ENCODE data around the gene CS. TPM values are rescaled to one million over a fixed set of nuclear protein-coding genes. Genes with fewer than 3 reads are reported as not detected.
"Not testable (repeated sequence)": the region's sequence is repeated elsewhere in the genome, so short reads cannot be mapped to it uniquely, and the experiment has no call there.

The CS gene
- total RNA-seq, 1 donor from 2014 or later: 212 TPM

GRCh38 chr12:56346675-56347074, 46.5 kb upstream of the CS start:
- TF ChIP-seq CTCF (IDR thresholded peaks at IDR 0.05; ENCODE audit: insufficient read depth, low read depth, low read length): no peak
- no peak for TF ChIP-seq EZH2 (IDR thresholded peaks at IDR 0.05; ENCODE audit: insufficient read depth, low read length)
- H4K20me1 ChIP-seq (ENCODE audit: insufficient read depth, low read length): no peaks in the 10 kb centered on the region
- H3K27ac ChIP-seq (ENCODE audit: low read depth, low read length): no peak overlapping the region
- Mint-ChIP-seq H3K4me1 (ENCODE audit: low read depth, unreplicated experiment) (peaks cover 3% of the 10 kb centered on the region), H3K9me3 (ENCODE audit: unreplicated experiment) (no peaks in the 10 kb centered on the region), H3K27ac (ENCODE audit: unreplicated experiment) (no peak overlapping the region), H3K4me3 (ENCODE audit: unreplicated experiment) (no peak overlapping the region), H3K36me3 (ENCODE audit: low read depth, unreplicated experiment) (peaks cover 47% of the 10 kb centered on the region), H3K27me3 (ENCODE audit: low read depth, unreplicated experiment) (no peaks in the 10 kb centered on the region)
- no peak overlapping the region for H3K4me3 ChIP-seq (ENCODE audit: insufficient read depth, low read depth, low read length)
- H3K36me3 ChIP-seq (ENCODE audit: insufficient read depth, low read length): peaks cover 38% of the 10 kb centered on the region
- H3K9me3 ChIP-seq (ENCODE audit: insufficient read depth, low read depth, low read length): no peaks in the 10 kb centered on the region
- no peaks in the 10 kb centered on the region for H3K27me3 ChIP-seq (ENCODE audit: insufficient read depth, low read length)
- no peak for FAIRE-seq
- no peak for DNase-seq (ENCODE audit: low read depth)
- H2AFZ ChIP-seq (ENCODE audit: low read depth, low read length): no peak overlapping the region
- H3K79me2 ChIP-seq (ENCODE audit: insufficient read depth, low read length): no peaks in the 10 kb centered on the region
- no peaks in the 10 kb centered on the region for H3K4me1 ChIP-seq (ENCODE audit: insufficient read depth, low read length)
- no peak overlapping the region for H3K9ac ChIP-seq (ENCODE audit: low read length)
- no peak overlapping the region for H3K4me2 ChIP-seq (ENCODE audit: low read length)

- not testable (repeated sequence) for H3K4me3 ChIP-seq (ENCODE audit: insufficient read depth, low read depth, low read length); H3K9me3 ChIP-seq (ENCODE audit: insufficient read depth, low read depth, low read length); H3K27me3 ChIP-seq (ENCODE audit: insufficient read depth, low read length); H3K4me3 Mint-ChIP-seq (ENCODE audit: unreplicated experiment); FAIRE-seq; H3K27me3 Mint-ChIP-seq (ENCODE audit: low read depth, unreplicated experiment); H3K27ac ChIP-seq (ENCODE audit: low read depth, low read length); H3K79me2 ChIP-seq (ENCODE audit: insufficient read depth, low read length); DNase-seq (ENCODE audit: low read depth); H4K20me1 ChIP-seq (ENCODE audit: insufficient read depth, low read length); H3K27ac Mint-ChIP-seq (ENCODE audit: unreplicated experiment); H3K4me2 ChIP-seq (ENCODE audit: low read length); H3K9ac ChIP-seq (ENCODE audit: low read length); H3K9me3 Mint-ChIP-seq (ENCODE audit: unreplicated experiment); H3K4me1 Mint-ChIP-seq (ENCODE audit: low read depth, unreplicated experiment); H2AFZ ChIP-seq (ENCODE audit: low read depth, low read length); H3K4me1 ChIP-seq (ENCODE audit: insufficient read depth, low read length)
- H3K36me3 ChIP-seq (ENCODE audit: insufficient read depth, low read length): peaks cover 14% of the 10 kb centered on the region
- H3K36me3 Mint-ChIP-seq (ENCODE audit: low read depth, unreplicated experiment): peaks cover 33% of the 10 kb centered on the region
Observed at GRCh38 chr12:56342290-56342689, 42.2 kb upstream of the CS start.

DNA sequence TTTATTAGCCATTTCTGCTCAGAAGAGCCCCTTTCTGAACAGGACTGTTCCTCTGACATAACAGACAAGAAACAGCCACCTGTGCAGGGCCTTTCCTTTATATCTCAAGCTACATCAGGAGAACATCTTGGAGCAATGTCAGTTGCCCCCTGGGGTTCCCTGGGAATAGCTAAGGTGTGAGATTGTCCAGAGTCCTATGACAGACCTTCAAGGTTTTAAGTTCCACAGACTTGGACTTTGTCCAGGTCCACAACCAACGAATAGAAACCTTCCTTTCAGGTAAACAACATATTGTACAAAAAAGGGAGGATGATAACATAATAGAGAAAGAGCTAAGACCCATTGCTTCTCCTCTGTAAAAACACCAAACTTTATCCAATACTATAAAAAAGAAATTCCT, 41.5 kb upstream of the CS start:
- H3K27ac Mint-ChIP-seq (ENCODE audit: unreplicated experiment): no peak overlapping the region

More for the DNA sequence above, 41.5 kb upstream of the CS start:
- Histone ChIP-seq H3K79me2 (ENCODE audit: insufficient read depth, low read length) (no peaks in the 10 kb centered on the region), H3K4me2 (ENCODE audit: low read length) (no peak overlapping the region), H3K27ac (ENCODE audit: low read depth, low read length) (no peak overlapping the region), H3K9me3 (ENCODE audit: insufficient read depth, low read depth, low read length) (no peaks in the 10 kb centered on the region), H3K36me3 (ENCODE audit: insufficient read depth, low read length) (peaks cover 11% of the 10 kb centered on the region), H3K4me3 (ENCODE audit: insufficient read depth, low read depth, low read length) (no peak overlapping the region), H3K27me3 (ENCODE audit: insufficient read depth, low read length) (no peaks in the 10 kb centered on the region), H3K9ac (ENCODE audit: low read length) (no peak overlapping the region), H2AFZ (ENCODE audit: low read depth, low read length) (no peak overlapping the region), H3K4me1 (ENCODE audit: insufficient read depth, low read length) (peaks cover 6% of the 10 kb centered on the region), H4K20me1 (ENCODE audit: insufficient read depth, low read length) (no peaks in the 10 kb centered on the region)
- no peak overlapping the region for H3K4me3 Mint-ChIP-seq (ENCODE audit: unreplicated experiment)
- no peaks in the 10 kb centered on the region for H3K27me3 Mint-ChIP-seq (ENCODE audit: low read depth, unreplicated experiment)
- TF ChIP-seq CTCF (IDR thresholded peaks at IDR 0.05; ENCODE audit: insufficient read depth, low read depth, low read length): no peak
- FAIRE-seq (no peak), DNase-seq (ENCODE audit: low read depth) (no peak)
- peaks cover 8% of the 10 kb centered on the region for H3K4me1 Mint-ChIP-seq (ENCODE audit: low read depth, unreplicated experiment)
- peaks cover 28% of the 10 kb centered on the region for H3K36me3 Mint-ChIP-seq (ENCODE audit: low read depth, unreplicated experiment)
- no peaks in the 10 kb centered on the region for H3K9me3 Mint-ChIP-seq (ENCODE audit: unreplicated experiment)

All from astrocyte (in vitro differentiated cells and primary cell).